Mucosa of rectum (tissue), 2 donors: Measurements from ENCODE around the gene FAM13C.

Source experiments
- H3K27ac ChIP-seq, 2 donors: one replicate each; pipeline ENCODE4 v1.7.0; 2013; ENCODE audit warnings: inconsistent platforms in 2 of 2, low read depth in 2 of 2, low read length in 2 of 2
- H3K27me3 ChIP-seq, 2 donors: one replicate each; pipeline ENCODE4 v1.7.0; 2013; ENCODE audit warnings: low read length in 2 of 2; ENCODE audit not compliant: control insufficient read depth in 2 of 2, insufficient read depth in 2 of 2
- H3K36me3 ChIP-seq, 2 donors: one replicate each; pipeline ENCODE4 v1.7.0; 2013; ENCODE audit warnings: low read length in 2 of 2; ENCODE audit not compliant: control insufficient read depth in 2 of 2, insufficient read depth in 2 of 2
- H3K4me1 ChIP-seq, 2 donors: one replicate each; pipeline ENCODE4 v1.7.0; 2013; ENCODE audit warnings: low read length in 2 of 2, mild to moderate bottlenecking in 1 of 2; ENCODE audit not compliant: control insufficient read depth in 2 of 2, insufficient read depth in 2 of 2
- H3K4me3 ChIP-seq, 2 donors: one replicate each; pipeline ENCODE4 v1.7.0; 2013; ENCODE audit warnings: low read length in 2 of 2
- H3K9ac ChIP-seq, 2 donors: one replicate each; pipeline ENCODE4 v1.7.0; 2013; ENCODE audit warnings: low read length in 2 of 2, low read depth in 1 of 2, mild to moderate bottlenecking in 1 of 2
- H3K9me3 ChIP-seq, 2 donors: one replicate each; pipeline ENCODE4 v1.7.0; 2013; ENCODE audit warnings: low read length in 2 of 2; ENCODE audit not compliant: control insufficient read depth in 2 of 2
- donor health status: healthy.
- donor health status: Normal muscosa, but diverticular disease.

FAM13C gene

DNA sequence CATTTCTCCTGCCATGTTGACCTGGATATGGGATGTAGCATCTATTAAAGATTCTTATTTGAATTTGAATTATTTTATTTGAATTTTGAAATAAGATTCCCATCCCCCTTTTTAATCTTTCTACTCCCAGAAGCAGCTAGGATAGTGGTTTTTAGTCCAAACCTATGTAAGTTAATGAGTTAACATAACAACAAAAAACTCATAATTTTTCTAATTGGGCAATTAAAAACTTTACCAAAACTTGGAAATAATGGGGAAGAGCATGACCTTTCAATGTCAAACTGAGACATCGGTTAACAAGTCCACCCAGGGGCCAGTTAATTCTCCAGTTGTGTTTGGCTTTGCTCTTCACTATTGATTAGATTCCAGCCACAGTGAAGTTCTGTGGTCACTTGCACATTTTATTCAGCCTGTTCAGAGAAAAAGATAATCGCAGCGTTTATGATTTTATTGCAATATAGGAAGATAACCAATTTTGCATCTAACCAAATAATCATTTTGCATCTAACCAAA, 1.2 kb upstream of the FAM13C start:
- H3K9ac ChIP-seq, result no peak overlapping the region
- no peaks in the 10 kb centered on the region for H3K36me3 ChIP-seq
- H3K4me3 ChIP-seq, result no peak overlapping the region
- H3K4me1 ChIP-seq, result no peaks in the 10 kb centered on the region
- H3K9me3 ChIP-seq, result no peaks in the 10 kb centered on the region
- H3K27ac ChIP-seq, result no peak overlapping the region
- no peaks in the 10 kb centered on the region for H3K27me3 ChIP-seq

DNA sequence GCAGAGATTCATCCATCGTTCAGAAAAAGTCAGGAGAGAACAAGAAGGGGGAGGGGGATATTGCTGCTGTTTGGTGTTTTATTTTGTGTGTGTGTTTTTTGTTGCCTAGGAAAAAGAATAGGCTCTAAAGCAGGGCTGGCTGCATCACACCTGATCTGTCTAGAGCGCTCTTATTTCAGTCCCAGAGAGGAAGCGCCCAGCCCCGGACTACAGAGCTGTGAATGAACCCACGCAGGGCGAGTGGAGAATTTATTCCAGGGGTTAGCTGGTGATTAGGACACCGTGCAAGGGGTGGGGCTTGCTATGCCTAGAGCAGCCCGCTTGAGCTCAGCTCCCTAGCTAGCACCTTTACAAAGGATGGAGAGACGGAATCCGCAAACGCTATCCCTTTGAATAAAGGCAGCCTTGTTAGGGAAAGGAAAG, 621 bp upstream of the FAM13C start:
- Histone ChIP-seq H3K4me3 (peak overlapping the region; percentile 44 to 83), H3K36me3 (no peaks in the 10 kb centered on the region), H3K9me3 (no peaks in the 10 kb centered on the region), H3K9ac (peak overlapping the region in 1 of 2 donors; percentile 69), H3K27me3 (no peaks in the 10 kb centered on the region), H3K4me1 (no peaks in the 10 kb centered on the region), H3K27ac (peak overlapping the region; percentile 52 to 63)

DNA sequence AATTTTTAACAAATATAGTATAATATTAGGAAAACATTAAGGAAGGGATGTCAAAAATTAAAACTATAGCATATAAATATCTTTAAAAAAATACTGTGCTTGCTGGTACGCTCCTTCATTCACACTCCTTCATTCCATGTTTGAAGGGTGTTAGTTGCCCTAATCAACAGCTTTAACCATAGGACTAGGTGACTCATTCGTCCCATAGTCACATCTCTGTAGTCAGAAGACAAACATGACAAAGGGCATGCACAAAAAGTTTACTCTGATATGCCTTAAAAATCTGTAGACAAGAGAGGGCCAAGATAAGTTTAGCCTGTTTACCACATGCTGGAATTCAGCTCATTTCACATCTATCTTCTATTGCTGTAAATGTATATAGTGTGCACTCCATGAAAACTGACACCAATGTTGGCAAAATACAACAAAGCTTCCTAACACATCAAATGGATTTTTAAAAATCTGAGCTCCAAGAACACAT, 646 bp downstream of the FAM13C start:
- peak overlapping the region; percentile 63 to 83 for H3K4me3 ChIP-seq
- H3K27me3 ChIP-seq, result no peaks in the 10 kb centered on the region
- H3K4me1 ChIP-seq, result no peaks in the 10 kb centered on the region
- H3K9me3 ChIP-seq, result no peaks in the 10 kb centered on the region
- H3K9ac ChIP-seq, result peak overlapping the region in 1 of 2 donors; percentile 69
- no peaks in the 10 kb centered on the region for H3K36me3 ChIP-seq
- H3K27ac ChIP-seq, result peak overlapping the region in 1 of 2 donors; percentile 63

DNA sequence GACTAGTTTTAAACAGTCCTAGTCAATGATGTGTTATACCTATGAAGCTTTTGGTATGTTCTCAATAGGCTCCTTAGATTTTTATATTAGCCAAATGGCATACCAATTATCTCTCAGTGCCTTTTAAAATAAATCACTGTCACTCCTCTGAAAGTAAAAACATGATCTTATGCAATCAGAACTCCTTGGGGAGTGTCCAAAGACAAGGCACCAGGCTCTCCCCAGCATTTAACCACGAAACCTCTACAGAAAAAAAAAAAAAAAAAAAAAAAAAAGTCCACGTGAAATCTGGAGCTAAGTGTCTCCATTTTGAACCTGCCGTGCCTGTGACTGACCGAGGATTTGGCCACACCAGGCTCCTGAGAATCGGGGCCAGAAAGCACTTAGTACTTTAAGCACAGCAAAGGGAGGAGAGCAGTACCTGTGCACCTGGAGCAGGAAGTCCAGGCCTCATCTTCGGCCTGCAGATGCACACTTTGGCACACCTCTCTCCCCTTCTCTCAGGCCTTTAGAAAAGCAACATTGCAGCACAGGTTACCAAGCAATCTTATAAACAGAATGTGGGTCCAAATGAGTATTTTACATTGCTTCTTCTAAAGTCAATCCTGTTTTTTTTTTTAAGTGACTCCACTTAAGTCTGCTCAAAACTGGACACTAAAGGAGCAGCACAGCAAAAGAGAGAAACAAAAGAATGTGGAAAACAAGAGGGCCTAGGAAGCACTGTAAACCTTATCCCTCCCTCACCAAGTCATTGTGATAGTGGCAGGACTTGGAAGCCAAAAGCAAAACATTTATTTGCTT, 1.5 kb downstream of the FAM13C start:
- Histone ChIP-seq H3K4me1 (no peaks in the 10 kb centered on the region), H3K27me3 (no peaks in the 10 kb centered on the region), H3K9ac (peak overlapping the region in 1 of 2 donors; percentile 33), H3K9me3 (no peaks in the 10 kb centered on the region), H3K4me3 (peak overlapping the region; percentile 15 to 48), H3K36me3 (no peaks in the 10 kb centered on the region), H3K27ac (peak overlapping the region in 1 of 2 donors; percentile 4)

DNA sequence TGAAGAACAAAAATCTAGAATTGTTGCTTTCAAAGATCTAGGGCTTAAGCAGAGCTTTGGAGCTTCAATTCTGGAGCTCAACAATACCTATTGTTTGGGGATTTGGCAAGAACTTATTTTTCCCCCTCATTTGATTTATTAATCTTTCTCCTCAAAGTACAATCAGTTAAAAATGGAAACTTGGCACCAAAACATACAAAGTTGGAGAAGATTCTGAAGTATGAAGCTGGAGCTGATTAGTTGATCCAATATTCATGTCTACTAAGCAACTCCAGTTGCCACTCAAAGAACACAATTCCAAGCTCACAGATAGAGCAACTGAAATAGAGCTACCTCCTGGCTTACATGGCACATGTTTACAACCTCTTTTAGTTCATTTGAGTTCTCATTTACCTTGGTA, 3.8 kb downstream of the FAM13C start:
- no peak overlapping the region for H3K4me3 ChIP-seq
- no peaks in the 10 kb centered on the region for H3K9me3 ChIP-seq
- H3K4me1 ChIP-seq, result no peaks in the 10 kb centered on the region
- no peaks in the 10 kb centered on the region for H3K36me3 ChIP-seq
- no peaks in the 10 kb centered on the region for H3K27me3 ChIP-seq
- H3K27ac ChIP-seq, result no peak overlapping the region
- H3K9ac ChIP-seq, result no peak overlapping the region

DNA sequence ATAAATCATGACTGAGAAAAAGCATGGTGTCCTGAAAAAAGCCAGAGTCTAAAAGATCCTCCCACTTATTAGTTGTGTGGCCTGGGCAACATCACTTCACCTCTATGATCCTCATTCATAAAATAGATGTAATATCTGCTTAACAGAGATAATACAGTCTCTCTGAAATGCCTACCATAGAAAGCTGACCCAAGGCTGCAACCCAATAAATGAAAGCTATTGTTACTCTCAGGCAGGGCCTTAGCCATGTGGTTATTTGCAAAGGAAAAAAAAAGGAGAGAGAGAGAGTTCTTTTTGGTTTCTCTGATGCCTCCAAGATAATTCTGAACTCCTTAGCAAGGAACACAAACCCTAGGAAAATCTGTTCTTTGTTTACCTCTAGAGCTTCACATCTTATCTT, 7.9 kb downstream of the FAM13C start:
- Histone ChIP-seq H3K27me3 (no peaks in the 10 kb centered on the region), H3K4me1 (no peaks in the 10 kb centered on the region), H3K4me3 (no peak overlapping the region), H3K9me3 (no peaks in the 10 kb centered on the region), H3K27ac (no peak overlapping the region), H3K9ac (no peak overlapping the region), H3K36me3 (no peaks in the 10 kb centered on the region)

DNA sequence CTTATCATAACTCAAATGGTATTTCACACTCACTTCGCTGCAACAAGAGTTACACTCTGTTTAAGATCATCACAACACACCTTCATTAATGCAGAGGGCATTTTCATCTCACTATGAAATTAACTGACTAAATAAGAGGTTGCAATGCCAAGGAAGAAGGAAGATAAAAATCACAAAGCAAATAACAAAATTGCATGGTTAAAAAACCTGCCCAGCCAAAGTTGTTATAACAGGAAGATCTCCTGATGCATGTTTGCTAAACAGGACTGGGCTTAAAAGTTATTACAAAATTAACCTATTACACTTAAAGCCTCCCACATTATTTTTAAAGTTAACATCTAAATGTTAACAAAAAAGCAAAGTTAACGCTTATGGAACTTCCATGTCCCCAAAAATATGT, 11.8 kb downstream of the FAM13C start:
- Histone ChIP-seq H3K27me3 (no peaks in the 10 kb centered on the region), H3K4me1 (no peaks in the 10 kb centered on the region), H3K36me3 (no peaks in the 10 kb centered on the region), H3K4me3 (no peak overlapping the region), H3K27ac (no peak overlapping the region), H3K9ac (no peak overlapping the region), H3K9me3 (no peaks in the 10 kb centered on the region)

DNA sequence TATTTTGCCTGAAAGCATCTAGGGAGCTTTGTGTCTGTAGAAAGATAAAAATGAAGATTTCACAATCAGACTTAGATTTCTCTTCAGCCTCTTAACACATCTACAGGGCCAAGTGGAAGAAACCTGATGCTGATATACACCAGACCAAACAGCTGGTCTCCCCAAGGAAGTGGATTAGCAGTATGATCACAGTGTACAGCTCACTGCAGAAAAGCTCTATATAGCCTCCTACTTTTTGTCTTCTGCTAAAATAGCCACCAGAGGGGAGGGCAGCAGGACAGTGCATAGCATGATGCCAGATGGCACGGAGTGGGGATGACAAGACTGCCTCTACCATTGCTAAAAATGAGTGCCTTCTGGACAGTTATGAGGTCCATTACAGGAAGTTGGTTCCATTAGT, 16.0 kb downstream of the FAM13C start:
- no peak overlapping the region for H3K27ac ChIP-seq
- no peaks in the 10 kb centered on the region for H3K36me3 ChIP-seq

DNA sequence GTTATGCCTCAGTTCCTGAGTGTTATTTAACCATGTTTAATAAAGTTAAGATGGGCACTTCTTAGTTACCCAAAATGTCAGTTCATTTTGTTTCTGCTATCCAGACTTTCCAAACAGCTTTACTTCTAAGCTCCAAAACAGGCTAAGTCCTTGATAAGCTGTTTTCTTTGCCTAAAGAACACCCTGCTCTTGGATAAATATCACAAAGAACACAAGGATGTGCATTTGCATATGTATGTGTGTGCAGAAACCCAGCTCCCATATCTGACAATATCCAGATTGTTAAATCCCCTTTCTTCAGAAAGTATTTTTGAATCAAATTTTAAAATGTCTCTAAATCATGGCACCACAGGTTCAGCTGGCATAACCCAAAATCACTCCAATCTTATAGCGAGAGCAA, 19.6 kb downstream of the FAM13C start:
- no peak overlapping the region for H3K9ac ChIP-seq
- H3K4me1 ChIP-seq, result no peaks in the 10 kb centered on the region
- H3K27ac ChIP-seq, result no peak overlapping the region
- no peaks in the 10 kb centered on the region for H3K36me3 ChIP-seq
- no peak overlapping the region for H3K4me3 ChIP-seq
- no peaks in the 10 kb centered on the region for H3K9me3 ChIP-seq
- no peaks in the 10 kb centered on the region for H3K27me3 ChIP-seq

More for the DNA sequence above, 16.0 kb downstream of the FAM13C start:
- Histone ChIP-seq H3K9ac (no peak overlapping the region), H3K27me3 (no peaks in the 10 kb centered on the region), H3K4me1 (no peaks in the 10 kb centered on the region), H3K9me3 (no peaks in the 10 kb centered on the region), H3K4me3 (no peak overlapping the region)

DNA sequence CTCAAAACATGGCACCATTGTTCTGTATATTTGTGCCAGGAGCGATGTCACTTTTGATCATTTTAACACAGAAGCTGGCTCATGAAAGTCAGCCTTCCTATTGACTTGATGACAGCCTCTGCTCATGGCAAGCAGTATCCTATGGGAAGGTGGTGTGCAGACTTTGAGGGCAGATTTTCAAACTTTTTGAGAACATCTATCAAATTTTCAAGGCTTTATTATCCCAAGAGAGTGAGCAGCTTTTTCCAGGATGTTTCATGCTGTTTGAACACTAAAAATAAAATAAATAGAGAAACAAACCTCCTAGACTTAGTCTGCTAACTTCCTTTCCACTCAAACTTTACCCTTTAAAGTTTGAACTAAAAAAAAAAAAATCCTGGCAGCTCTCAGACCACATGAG, 20.3 kb downstream of the FAM13C start:
- no peak overlapping the region for H3K4me3 ChIP-seq
- H3K36me3 ChIP-seq, result no peaks in the 10 kb centered on the region
- H3K27me3 ChIP-seq, result no peaks in the 10 kb centered on the region
- no peak overlapping the region for H3K9ac ChIP-seq
- H3K4me1 ChIP-seq, result no peaks in the 10 kb centered on the region
- no peaks in the 10 kb centered on the region for H3K9me3 ChIP-seq
- no peak overlapping the region for H3K27ac ChIP-seq
